ENCODE measurements around the gene PMFBP1.
A peak's percentile ranks its signal among the peaks of the same experiment; 100 is the strongest.

The PMFBP1 gene

DNA sequence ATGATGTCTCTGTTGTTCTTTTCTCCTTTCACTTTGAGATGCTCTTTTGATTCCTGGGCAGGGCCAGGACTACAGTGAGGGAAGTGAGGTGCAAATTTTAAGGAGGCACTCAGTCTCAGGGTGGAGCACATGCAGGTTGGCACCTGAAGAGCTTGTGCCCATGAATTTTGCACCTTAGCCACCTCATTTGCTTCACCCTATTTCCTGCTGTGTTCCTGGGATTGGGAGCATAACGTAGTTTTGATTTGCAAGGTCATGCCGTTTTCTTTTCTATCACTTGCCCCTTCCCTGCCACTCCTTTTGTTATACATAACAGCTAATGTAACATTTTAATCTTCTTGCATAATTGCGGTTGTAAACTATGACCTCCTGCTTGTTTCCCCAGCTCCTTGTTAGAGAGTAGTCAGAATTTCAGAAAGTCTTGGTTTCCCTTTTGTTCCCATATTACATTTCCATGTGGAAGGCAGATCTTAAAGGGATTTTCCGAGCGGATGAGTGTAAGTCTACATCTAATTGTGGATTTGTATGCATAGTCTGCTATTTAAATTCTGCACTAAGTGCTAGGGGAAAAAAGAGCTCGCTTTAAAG, 9.8 kb downstream of the PMFBP1 start:
- Histone ChIP-seq H3K27ac (ENCODE audit: low read depth, low read length) (no peak overlapping the region), H3K9me3 (ENCODE audit: control insufficient read depth, insufficient read depth, low read depth, low read length) (0 out of 2 replicates have a peak, but pooled peaks cover 4% of the 10 kb centered on the region), H3K9ac (ENCODE audit: low read length) (peak overlapping the region; percentile 23), H3K36me3 (ENCODE audit: control insufficient read depth, insufficient read depth, low read length) (no peaks in the 10 kb centered on the region), H3K27me3 (ENCODE audit: control insufficient read depth, insufficient read depth, low read length) (no peaks in the 10 kb centered on the region), H3K4me1 (ENCODE audit: control insufficient read depth, insufficient read depth, low read length) (peaks cover 13% of the 10 kb centered on the region), H3K4me3 (ENCODE audit: low read depth, low read length) (no peak overlapping the region)

DNA sequence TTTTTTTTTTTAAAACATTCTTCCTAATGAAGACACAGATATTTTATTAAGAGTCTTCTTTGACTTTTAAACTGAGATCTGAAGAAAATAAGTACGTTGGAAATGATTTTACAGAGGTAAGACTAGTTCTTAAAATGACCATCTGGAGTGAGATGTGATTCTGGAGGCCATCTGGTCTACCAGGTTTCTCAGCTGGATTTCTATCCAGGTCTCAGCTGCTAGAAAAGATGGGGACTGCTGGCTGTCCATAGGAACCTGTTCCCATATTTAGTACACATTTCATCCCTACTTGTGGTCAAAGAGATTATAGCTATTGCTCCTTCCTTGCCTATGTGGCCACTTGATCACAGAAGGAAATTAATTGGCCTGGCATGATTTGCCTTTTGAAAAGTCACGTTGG, 12.2 kb downstream of the PMFBP1 start:
- H3K4me1 ChIP-seq (ENCODE audit: control insufficient read depth, insufficient read depth, low read length): peaks cover 13% of the 10 kb centered on the region
- H3K36me3 ChIP-seq (ENCODE audit: control insufficient read depth, insufficient read depth, low read length): no peaks in the 10 kb centered on the region
- no peak overlapping the region for H3K4me3 ChIP-seq (ENCODE audit: low read depth, low read length)
- no peaks in the 10 kb centered on the region for H3K9me3 ChIP-seq (ENCODE audit: control insufficient read depth, insufficient read depth, low read depth, low read length)
- H3K27ac ChIP-seq (ENCODE audit: low read depth, low read length): no peak overlapping the region
- H3K27me3 ChIP-seq (ENCODE audit: control insufficient read depth, insufficient read depth, low read length): no peaks in the 10 kb centered on the region
- H3K9ac ChIP-seq (ENCODE audit: low read length): no peak overlapping the region

DNA sequence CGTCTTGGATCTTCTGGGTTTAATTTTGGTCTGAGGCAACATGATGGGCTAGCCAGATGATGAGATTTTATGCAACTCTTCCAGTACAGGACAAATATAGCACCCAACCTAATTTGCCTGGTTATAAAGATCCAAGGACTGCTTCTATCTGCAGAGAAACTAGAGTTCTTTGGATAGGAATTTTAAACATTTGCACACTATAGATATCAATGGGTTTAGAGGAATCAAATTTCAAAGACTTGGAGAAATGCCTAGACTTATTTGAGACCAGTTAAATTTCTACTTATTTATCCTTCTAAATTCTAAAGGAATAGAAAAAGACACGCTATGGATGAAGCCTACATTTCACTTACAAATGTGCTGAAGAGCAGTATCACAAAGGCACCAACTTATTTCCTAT, 12.6 kb downstream of the PMFBP1 start:
- no peaks in the 10 kb centered on the region for H3K27me3 ChIP-seq (ENCODE audit: control insufficient read depth, insufficient read depth, low read length)
- no peak overlapping the region for H3K4me3 ChIP-seq (ENCODE audit: low read depth, low read length)
- H3K4me1 ChIP-seq (ENCODE audit: control insufficient read depth, insufficient read depth, low read length): peaks cover 13% of the 10 kb centered on the region
- no peak overlapping the region for H3K9ac ChIP-seq (ENCODE audit: low read length)
- H3K9me3 ChIP-seq (ENCODE audit: control insufficient read depth, insufficient read depth, low read depth, low read length): no peaks in the 10 kb centered on the region
- H3K36me3 ChIP-seq (ENCODE audit: control insufficient read depth, insufficient read depth, low read length): no peaks in the 10 kb centered on the region
- no peak overlapping the region for H3K27ac ChIP-seq (ENCODE audit: low read depth, low read length)

DNA sequence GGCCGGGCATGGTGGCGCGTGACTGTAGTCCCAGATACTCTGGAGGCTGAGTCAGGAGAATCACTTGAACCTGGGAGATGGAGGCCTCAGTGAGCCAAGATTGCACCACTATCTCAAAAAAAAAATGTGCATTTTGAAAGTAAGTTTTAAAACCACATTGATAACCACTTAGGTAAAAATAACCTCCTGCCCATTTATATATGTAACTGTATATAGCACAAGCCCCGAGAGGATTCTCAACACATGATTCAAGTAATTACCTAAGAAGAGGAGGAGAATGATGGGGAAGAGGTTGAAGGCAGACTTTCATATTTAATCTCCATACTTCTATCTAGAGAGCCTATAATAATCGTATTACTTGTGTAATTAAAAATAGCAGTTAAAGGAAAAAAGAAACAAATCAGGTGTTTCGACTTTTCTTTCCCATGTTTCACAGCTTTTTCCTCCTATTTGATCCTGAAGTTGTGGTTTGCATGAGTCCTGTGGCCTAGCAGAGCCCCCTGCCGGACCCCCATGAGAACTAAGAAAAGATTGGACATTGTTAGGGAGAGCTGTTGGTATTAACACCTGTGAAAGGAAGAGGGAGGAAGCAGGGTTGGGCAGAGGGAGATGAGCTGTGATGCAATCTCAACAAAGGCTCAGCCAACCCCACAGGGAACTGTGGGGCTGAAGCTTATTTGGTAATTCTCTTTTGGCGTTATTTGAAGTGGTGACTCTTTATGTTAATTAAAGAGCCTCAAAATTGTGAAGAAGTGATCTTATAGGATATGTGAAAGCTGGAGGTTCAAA, 22.1 kb downstream of the PMFBP1 start:
- Histone ChIP-seq H3K4me1 (ENCODE audit: control insufficient read depth, insufficient read depth, low read length) (no peaks in the 10 kb centered on the region), H3K27ac (ENCODE audit: low read depth, low read length) (no peak overlapping the region), H3K9ac (ENCODE audit: low read length) (no peak overlapping the region), H3K36me3 (ENCODE audit: control insufficient read depth, insufficient read depth, low read length) (no peaks in the 10 kb centered on the region), H3K4me3 (ENCODE audit: low read depth, low read length) (no peak overlapping the region), H3K9me3 (ENCODE audit: control insufficient read depth, insufficient read depth, low read depth, low read length) (no peaks in the 10 kb centered on the region), H3K27me3 (ENCODE audit: control insufficient read depth, insufficient read depth, low read length) (no peaks in the 10 kb centered on the region)

DNA sequence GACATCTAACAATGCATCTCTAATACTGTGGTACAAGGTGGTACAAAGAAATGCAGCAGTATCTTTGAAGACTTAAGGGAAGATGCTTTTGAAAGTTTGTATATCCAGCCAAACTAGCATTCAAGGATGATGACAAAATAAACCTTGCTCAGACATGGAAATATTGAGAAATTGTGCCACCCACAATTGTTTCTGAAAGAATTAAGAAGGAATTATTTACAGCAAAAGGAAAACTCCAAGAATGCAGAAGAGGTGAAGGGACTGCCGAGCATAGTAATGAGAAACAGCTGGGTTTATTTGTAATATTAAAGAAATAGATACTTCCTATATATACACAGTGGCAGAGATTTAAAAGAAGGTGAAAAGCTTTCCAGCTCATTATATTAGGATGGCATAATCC, 29.5 kb downstream of the PMFBP1 start:
- H3K36me3 ChIP-seq (ENCODE audit: control insufficient read depth, insufficient read depth, low read length): no peaks in the 10 kb centered on the region
- H3K9ac ChIP-seq (ENCODE audit: low read length): no peak overlapping the region
- H3K4me3 ChIP-seq (ENCODE audit: low read depth, low read length): no peak overlapping the region
- no peaks in the 10 kb centered on the region for H3K9me3 ChIP-seq (ENCODE audit: control insufficient read depth, insufficient read depth, low read depth, low read length)
- no peaks in the 10 kb centered on the region for H3K27me3 ChIP-seq (ENCODE audit: control insufficient read depth, insufficient read depth, low read length)
- H3K4me1 ChIP-seq (ENCODE audit: control insufficient read depth, insufficient read depth, low read length): peaks cover 3% of the 10 kb centered on the region; the same call in 1 of the 2 replicates
- no peak overlapping the region for H3K27ac ChIP-seq (ENCODE audit: low read depth, low read length)

DNA sequence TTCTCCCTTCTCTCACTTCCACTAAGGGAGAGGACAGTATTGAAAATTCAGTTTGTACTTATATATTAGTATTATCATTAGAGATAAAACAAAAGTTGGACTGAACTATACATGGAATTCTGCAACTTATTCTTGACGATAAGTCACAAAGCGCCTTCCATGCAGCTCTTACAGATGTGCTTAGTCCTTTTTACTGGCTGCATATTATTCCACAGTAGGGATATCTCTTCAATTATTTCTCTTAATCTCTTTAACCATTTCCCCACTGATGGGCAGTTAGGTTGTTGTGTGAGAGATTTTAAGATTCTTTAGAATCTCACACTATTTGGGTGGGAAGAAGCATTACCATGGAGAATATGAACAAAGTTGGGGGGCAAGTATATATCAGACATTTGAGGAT, 32.0 kb downstream of the PMFBP1 start:
- no peak overlapping the region for H3K27ac ChIP-seq (ENCODE audit: low read depth, low read length)
- no peak overlapping the region for H3K4me3 ChIP-seq (ENCODE audit: low read depth, low read length)
- no peaks in the 10 kb centered on the region for H3K27me3 ChIP-seq (ENCODE audit: control insufficient read depth, insufficient read depth, low read length)
- H3K4me1 ChIP-seq (ENCODE audit: control insufficient read depth, insufficient read depth, low read length): peaks cover 4% of the 10 kb centered on the region; the same call in 1 of the 2 replicates
- no peaks in the 10 kb centered on the region for H3K36me3 ChIP-seq (ENCODE audit: control insufficient read depth, insufficient read depth, low read length)
- H3K9ac ChIP-seq (ENCODE audit: low read length): no peak overlapping the region
- H3K9me3 ChIP-seq (ENCODE audit: control insufficient read depth, insufficient read depth, low read depth, low read length): no peaks in the 10 kb centered on the region

DNA sequence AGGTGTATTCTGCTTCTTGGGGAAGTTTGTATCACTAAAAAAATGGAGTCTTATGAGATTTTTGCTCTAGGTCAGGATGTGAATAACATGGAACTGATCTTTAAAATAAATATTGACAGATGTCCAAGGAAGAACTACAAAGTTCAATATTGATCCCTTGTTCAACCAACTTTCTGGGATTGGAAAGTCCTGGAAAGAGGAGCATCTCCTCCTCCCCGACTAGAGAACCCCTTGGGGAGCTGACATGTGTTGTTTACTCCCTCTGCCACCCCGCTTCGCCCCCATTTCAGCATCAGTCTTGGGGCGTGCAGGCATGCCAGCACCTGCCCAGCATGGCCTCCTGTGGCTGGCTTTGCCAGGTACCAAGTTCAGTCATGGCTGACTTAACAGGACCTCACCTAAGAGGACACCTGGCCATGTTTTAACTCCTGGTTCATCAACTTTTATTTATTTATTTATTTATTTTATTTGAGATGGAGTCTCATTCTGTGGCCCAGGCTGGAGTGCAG, 33.8 kb downstream of the PMFBP1 start:
- Histone ChIP-seq H3K27ac (ENCODE audit: low read depth, low read length) (no peak overlapping the region), H3K9me3 (ENCODE audit: control insufficient read depth, insufficient read depth, low read depth, low read length) (no peaks in the 10 kb centered on the region), H3K36me3 (ENCODE audit: control insufficient read depth, insufficient read depth, low read length) (no peaks in the 10 kb centered on the region), H3K9ac (ENCODE audit: low read length) (no peak overlapping the region), H3K27me3 (ENCODE audit: control insufficient read depth, insufficient read depth, low read length) (no peaks in the 10 kb centered on the region), H3K4me1 (ENCODE audit: control insufficient read depth, insufficient read depth, low read length) (peaks cover 4% of the 10 kb centered on the region; the same call in 1 of the 2 replicates), H3K4me3 (ENCODE audit: low read depth, low read length) (no peak overlapping the region)

DNA sequence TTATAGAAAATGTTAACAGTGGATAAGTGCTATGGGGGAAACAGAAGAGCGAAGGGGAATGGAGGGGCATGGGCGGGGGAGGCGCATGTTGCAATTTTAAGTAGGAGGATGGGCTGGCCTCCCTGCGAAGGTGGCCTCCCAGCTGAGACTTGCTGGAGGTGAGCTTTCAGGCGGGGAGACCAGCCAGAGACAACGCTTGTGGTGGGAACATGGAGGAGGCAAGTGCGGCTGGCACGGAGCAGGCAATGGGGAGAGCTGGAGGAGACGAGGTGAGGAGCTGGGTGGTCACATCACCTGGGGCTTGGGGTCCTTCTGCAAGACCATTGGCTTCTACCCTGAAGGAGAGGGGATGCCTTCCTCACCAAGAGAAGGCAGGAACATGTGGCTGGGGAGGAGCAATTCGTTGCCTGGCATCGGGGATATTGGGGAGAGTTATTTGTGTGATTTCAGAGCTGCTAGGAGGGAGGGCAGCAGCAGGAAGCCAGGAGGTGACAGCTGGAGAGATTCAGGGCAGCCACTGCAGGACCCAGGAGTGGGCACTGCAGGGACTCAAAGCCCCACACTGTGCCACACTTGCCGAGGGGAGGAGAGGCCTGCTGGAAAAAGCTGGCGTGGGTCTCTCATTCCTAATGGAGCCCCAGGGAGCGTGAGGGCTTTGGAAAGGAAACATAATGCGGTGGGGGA, 34.4 kb downstream of the PMFBP1 start:
- Histone ChIP-seq H3K9me3 (ENCODE audit: control insufficient read depth, insufficient read depth, low read depth, low read length) (no peaks in the 10 kb centered on the region), H3K27ac (ENCODE audit: low read depth, low read length) (no peak overlapping the region), H3K27me3 (ENCODE audit: control insufficient read depth, insufficient read depth, low read length) (no peaks in the 10 kb centered on the region), H3K9ac (ENCODE audit: low read length) (no peak overlapping the region), H3K4me3 (ENCODE audit: low read depth, low read length) (no peak overlapping the region), H3K36me3 (ENCODE audit: control insufficient read depth, insufficient read depth, low read length) (no peaks in the 10 kb centered on the region), H3K4me1 (ENCODE audit: control insufficient read depth, insufficient read depth, low read length) (peaks cover 4% of the 10 kb centered on the region; the same call in 1 of the 2 replicates)

DNA sequence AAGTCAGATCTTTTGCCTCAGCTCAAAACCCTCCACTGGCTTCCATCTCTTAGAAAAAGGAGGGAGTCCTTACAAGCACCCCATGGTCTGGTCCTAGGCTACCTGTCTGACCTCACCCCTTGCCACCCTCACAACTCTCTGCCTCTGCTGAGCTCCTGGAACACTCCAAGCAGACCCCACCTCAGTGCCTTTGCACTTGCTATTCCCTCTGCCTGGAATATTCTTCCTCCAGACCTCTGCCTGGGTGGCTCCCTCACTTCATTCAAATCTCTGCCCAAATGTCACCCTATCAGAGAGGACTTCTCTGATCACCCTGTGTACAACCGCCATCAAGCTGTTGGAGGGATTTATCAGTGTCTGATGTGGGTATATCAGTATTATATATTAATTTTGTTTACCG, 37.4 kb downstream of the PMFBP1 start:
- no peaks in the 10 kb centered on the region for H3K36me3 ChIP-seq (ENCODE audit: control insufficient read depth, insufficient read depth, low read length)
- H3K27me3 ChIP-seq (ENCODE audit: control insufficient read depth, insufficient read depth, low read length): no peaks in the 10 kb centered on the region; the same call in 1 of the 2 replicates

DNA sequence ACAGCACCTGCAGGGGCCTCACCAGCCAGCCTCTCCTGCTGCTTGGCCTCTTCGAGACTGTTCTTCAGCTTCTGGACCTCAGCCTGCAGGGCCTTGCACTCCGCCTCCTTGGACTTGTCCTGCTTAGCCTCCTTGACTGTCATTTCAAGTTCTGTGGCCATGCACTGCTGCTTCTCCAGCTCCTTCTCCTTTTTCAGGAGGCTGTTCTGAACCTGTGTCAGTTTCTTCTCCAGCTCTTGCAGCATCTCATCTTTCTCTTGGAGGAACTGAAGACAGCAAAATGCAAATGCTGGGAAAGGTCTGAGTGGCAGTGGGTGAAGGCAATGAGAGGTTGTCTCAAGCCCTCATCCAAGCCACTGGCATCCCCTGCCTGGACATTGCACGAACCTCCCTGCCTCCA, 39.2 kb downstream of the PMFBP1 start:
- no peaks in the 10 kb centered on the region for H3K9me3 ChIP-seq (ENCODE audit: control insufficient read depth, insufficient read depth, low read depth, low read length)
- no peaks in the 10 kb centered on the region; the same call in 1 of the 2 replicates for H3K27me3 ChIP-seq (ENCODE audit: control insufficient read depth, insufficient read depth, low read length)
- no peak overlapping the region for H3K9ac ChIP-seq (ENCODE audit: low read length)
- no peak overlapping the region for H3K27ac ChIP-seq (ENCODE audit: low read depth, low read length)
- no peaks in the 10 kb centered on the region for H3K36me3 ChIP-seq (ENCODE audit: control insufficient read depth, insufficient read depth, low read length)
- H3K4me1 ChIP-seq (ENCODE audit: control insufficient read depth, insufficient read depth, low read length): peaks cover 38% of the 10 kb centered on the region
- H3K4me3 ChIP-seq (ENCODE audit: low read depth, low read length): no peak overlapping the region

More for the DNA sequence above, 37.4 kb downstream of the PMFBP1 start:
- Histone ChIP-seq H3K4me3 (ENCODE audit: low read depth, low read length) (no peak overlapping the region), H3K9ac (ENCODE audit: low read length) (no peak overlapping the region), H3K4me1 (ENCODE audit: control insufficient read depth, insufficient read depth, low read length) (peaks cover 23% of the 10 kb centered on the region), H3K27ac (ENCODE audit: low read depth, low read length) (no peak overlapping the region), H3K9me3 (ENCODE audit: control insufficient read depth, insufficient read depth, low read depth, low read length) (no peaks in the 10 kb centered on the region)

DNA sequence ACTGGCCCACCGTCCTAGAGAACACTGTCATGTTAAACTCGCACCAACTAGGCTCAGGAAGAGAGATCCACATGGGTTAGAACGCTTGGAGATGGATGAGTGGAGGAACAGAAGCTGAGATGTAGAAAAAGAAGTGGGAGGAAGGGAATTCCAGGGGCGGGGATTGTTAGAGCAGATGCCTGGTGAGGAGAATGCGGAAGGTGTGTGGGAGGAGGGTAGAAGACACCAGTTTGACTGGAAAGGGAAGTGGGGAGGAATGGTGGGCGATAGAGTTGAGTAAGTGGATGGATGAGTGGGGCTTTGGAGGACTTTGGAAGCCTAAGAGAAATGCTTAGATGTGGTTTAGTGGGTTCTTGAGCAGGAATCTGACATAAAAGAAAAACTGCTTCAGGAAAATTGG, 40.9 kb downstream of the PMFBP1 start:
- no peaks in the 10 kb centered on the region for H3K36me3 ChIP-seq (ENCODE audit: control insufficient read depth, insufficient read depth, low read length)
- H3K27me3 ChIP-seq (ENCODE audit: control insufficient read depth, insufficient read depth, low read length): no peaks in the 10 kb centered on the region; the same call in 1 of the 2 replicates
- H3K4me1 ChIP-seq (ENCODE audit: control insufficient read depth, insufficient read depth, low read length): peaks cover 39% of the 10 kb centered on the region
- no peak overlapping the region for H3K9ac ChIP-seq (ENCODE audit: low read length)
- H3K27ac ChIP-seq (ENCODE audit: low read depth, low read length): no peak overlapping the region
- H3K9me3 ChIP-seq (ENCODE audit: control insufficient read depth, insufficient read depth, low read depth, low read length): no peaks in the 10 kb centered on the region
- no peak overlapping the region for H3K4me3 ChIP-seq (ENCODE audit: low read depth, low read length)

Data from HUES6 (cell line).